C4-2B (cell line): Measurements from ENCODE around the gene SCGB1D4.

Experiments
- H3K27ac ChIP-seq: fragments of 450-650 bp; 2 replicates; pipeline ENCODE4 v1.5.1; 2017
- CTCF ChIP-seq: fragments of 450-650 bp; conservative IDR thresholded peaks from 2 replicates; pipeline ENCODE4 v1.5.1; 2017; ENCODE audit warnings: mild to moderate bottlenecking
- ZFX ChIP-seq: fragments of 450-650 bp; IDR thresholded peaks from 2 replicates; pipeline ENCODE4 v1.6.1; 2017

Gene SCGB1D4

GRCh38 chr11:62309991-62310390 is 11.1 kb upstream of the SCGB1D4 start:
- no peak overlapping the region for H3K27ac ChIP-seq
- no peak for TF ChIP-seq CTCF
- TF ChIP-seq ZFX, result no peak

GRCh38 chr11:62307950-62308349 is 9.1 kb upstream of the SCGB1D4 start:
- TF ChIP-seq ZFX (no peak), CTCF (no peak)
- no peak overlapping the region for H3K27ac ChIP-seq

GRCh38 chr11:62306227-62306626 is 7.4 kb upstream of the SCGB1D4 start:
- no peak overlapping the region for H3K27ac ChIP-seq
- TF ChIP-seq CTCF, result no peak
- no peak for TF ChIP-seq ZFX

GRCh38 chr11:62295504-62295903 is 3.4 kb downstream of the SCGB1D4 start:
- TF ChIP-seq CTCF, result no peak
- TF ChIP-seq ZFX, result no peak
- no peak overlapping the region for H3K27ac ChIP-seq

GRCh38 chr11:62280452-62280851 is 18.4 kb downstream of the SCGB1D4 start:
- TF ChIP-seq CTCF (no peak), ZFX (no peak)
- no peak overlapping the region for H3K27ac ChIP-seq

GRCh38 chr11:62273789-62274275 is 25.0 kb downstream of the SCGB1D4 start:
- H3K27ac ChIP-seq, result no peak overlapping the region
- TF ChIP-seq CTCF, result no peak
- no peak for TF ChIP-seq ZFX

GRCh38 chr11:62273284-62273683 is 25.6 kb downstream of the SCGB1D4 start:
- TF ChIP-seq ZFX, result no peak
- TF ChIP-seq CTCF, result no peak
- H3K27ac ChIP-seq, result no peak overlapping the region
